Liver (tissue), 3 donors: ENCODE measurements around the gene SPAM1.

Experiments used
- CTCF ChIP-seq: fragments of 150-350 bp; IDR thresholded peaks from 2 replicates; pipeline ENCODE4 v1.5.1; 2017; ENCODE audit warnings: improper control_type of control experiment, low read depth, low read length; ENCODE audit not compliant: missing input control
- MAX ChIP-seq: IDR thresholded peaks from 2 replicates; pipeline ENCODE4 v1.6.1; 2016; ENCODE audit warnings: antibody characterized with exemption
- RAD21 ChIP-seq, 2 donors: IDR thresholded peaks; 2 replicates each; pipeline ENCODE4 v1.6.1; 2016; ENCODE audit warnings: antibody characterized with exemption in 2 of 2, mild to moderate bottlenecking in 2 of 2
- REST ChIP-seq: IDR thresholded peaks from 2 replicates; pipeline ENCODE4 v1.6.1; 2016; ENCODE audit warnings: antibody characterized with exemption, mild to moderate bottlenecking
- RXRA ChIP-seq, 2 donors: IDR thresholded peaks; 2 replicates each; pipeline ENCODE4 v1.6.1; 2017 to 2018; ENCODE audit warnings: antibody characterized with exemption in 2 of 2, mild to moderate bottlenecking in 1 of 2
- SP1 ChIP-seq: IDR thresholded peaks from 2 replicates; pipeline ENCODE4 v1.6.1; 2018; ENCODE audit warnings: antibody characterized with exemption, mild to moderate bottlenecking
- TAF1 ChIP-seq: conservative IDR thresholded peaks from 2 replicates; pipeline ENCODE4 v1.6.1; 2016; ENCODE audit warnings: antibody characterized with exemption, mild to moderate bottlenecking
- ZBTB33 ChIP-seq: IDR thresholded peaks from 2 replicates; pipeline ENCODE4 v1.6.1; 2016; ENCODE audit warnings: antibody characterized with exemption
- donor health status: healthy.
- donor health status: healthy.

- TF ChIP-seq CTCF (no peak), RAD21 (IDR thresholded peaks at IDR 0.05) (no peak), REST (no peak), MAX (no peak), RXRA (IDR thresholded peaks at IDR 0.05) (no peak), TAF1 (no peak), ZBTB33 (no peak), SP1 (no peak)
These were observed 41.9 kb upstream of the SPAM1 start for GRCh38 chr7:123883154-123883553.
